ENCODE measurements around the gene C17orf113.

C17orf113 gene

GRCh38 chr17:42049834-42050392 lies 488 bp downstream of the C17orf113 start:
- no peaks in the 10 kb centered on the region for H4K20me1 ChIP-seq (ENCODE audit: insufficient read depth, low read length)
- no peak overlapping the region for H3K27ac ChIP-seq (ENCODE audit: low read depth, low read length, poor library complexity, severe bottlenecking)
- no peaks in the 10 kb centered on the region for H3K79me2 ChIP-seq (ENCODE audit: insufficient read depth, low read length)
- H3K36me3 ChIP-seq (ENCODE audit: insufficient read depth, low read length) = no peaks in the 10 kb centered on the region
- no peak overlapping the region for H2AFZ ChIP-seq (ENCODE audit: low read length)
- H3F3A ChIP-seq (ENCODE audit: insufficient read depth, low read length) = no peaks in the 10 kb centered on the region
- peak overlapping the region; percentile 51 for H3K4me3 ChIP-seq (ENCODE audit: low read depth, low read length, poor library complexity, severe bottlenecking)
- peak overlapping the region; percentile 66 for H3K4me2 ChIP-seq (ENCODE audit: low read length)
- H3K9me2 ChIP-seq (ENCODE audit: low read depth, low read length) = no peaks in the 10 kb centered on the region
- peaks cover 18% of the 10 kb centered on the region for H3K27me3 ChIP-seq (ENCODE audit: insufficient read depth, low read length)
- peaks cover 5% of the 10 kb centered on the region for H3K4me1 ChIP-seq (ENCODE audit: insufficient read depth, low read length, severe bottlenecking)
- H3K9ac ChIP-seq (ENCODE audit: low read length) = peak overlapping the region; percentile 40; the same call in 1 of the 2 replicates
- no peak for TF ChIP-seq EZH2 (IDR thresholded peaks at IDR 0.05; ENCODE audit: borderline replicate concordance, low read length)
- TF ChIP-seq, protein P1, sequence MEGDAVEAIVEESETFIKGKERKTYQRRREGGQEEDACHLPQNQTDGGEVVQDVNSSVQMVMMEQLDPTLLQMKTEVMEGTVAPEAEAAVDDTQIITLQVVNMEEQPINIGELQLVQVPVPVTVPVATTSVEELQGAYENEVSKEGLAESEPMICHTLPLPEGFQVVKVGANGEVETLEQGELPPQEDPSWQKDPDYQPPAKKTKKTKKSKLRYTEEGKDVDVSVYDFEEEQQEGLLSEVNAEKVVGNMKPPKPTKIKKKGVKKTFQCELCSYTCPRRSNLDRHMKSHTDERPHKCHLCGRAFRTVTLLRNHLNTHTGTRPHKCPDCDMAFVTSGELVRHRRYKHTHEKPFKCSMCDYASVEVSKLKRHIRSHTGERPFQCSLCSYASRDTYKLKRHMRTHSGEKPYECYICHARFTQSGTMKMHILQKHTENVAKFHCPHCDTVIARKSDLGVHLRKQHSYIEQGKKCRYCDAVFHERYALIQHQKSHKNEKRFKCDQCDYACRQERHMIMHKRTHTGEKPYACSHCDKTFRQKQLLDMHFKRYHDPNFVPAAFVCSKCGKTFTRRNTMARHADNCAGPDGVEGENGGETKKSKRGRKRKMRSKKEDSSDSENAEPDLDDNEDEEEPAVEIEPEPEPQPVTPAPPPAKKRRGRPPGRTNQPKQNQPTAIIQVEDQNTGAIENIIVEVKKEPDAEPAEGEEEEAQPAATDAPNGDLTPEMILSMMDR (IDR thresholded peaks at IDR 0.05; ENCODE audit: low read length) = peak; percentile 39; the same call in 1 of the 2 replicates
- H3K9me3 ChIP-seq (ENCODE audit: low read length) = no peaks in the 10 kb centered on the region

DNA sequence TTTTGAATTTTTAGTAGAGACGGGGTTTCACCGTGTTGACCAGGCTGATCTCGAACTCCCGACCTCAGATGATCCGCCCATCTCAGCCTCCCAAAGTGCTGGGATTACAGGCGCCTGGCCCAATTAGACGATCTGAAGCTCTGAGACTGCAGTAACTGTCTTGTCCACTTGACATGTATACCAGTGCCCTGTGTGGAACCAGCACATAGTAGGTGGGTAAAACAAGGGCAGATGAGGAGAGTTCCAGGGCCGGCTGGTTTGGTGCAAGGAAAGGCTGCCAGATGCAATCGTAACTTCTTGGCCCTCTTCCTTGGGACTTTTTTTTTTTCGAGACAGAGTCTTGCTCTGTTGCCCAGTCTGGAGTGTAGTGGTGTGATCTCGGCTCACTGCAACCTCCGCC lies 3.1 kb downstream of the C17orf113 start:
- no peaks in the 10 kb centered on the region for H3K79me2 ChIP-seq (ENCODE audit: insufficient read depth, low read length)
- no peak overlapping the region for H3K4me2 ChIP-seq (ENCODE audit: low read length)
- no peak overlapping the region for H3K27ac ChIP-seq (ENCODE audit: low read depth, low read length, poor library complexity, severe bottlenecking)
- H3K9ac ChIP-seq (ENCODE audit: low read length) = no peak overlapping the region
- H3K9me3 ChIP-seq (ENCODE audit: low read length) = no peaks in the 10 kb centered on the region
- H2AFZ ChIP-seq (ENCODE audit: low read length) = no peak overlapping the region
- no peaks in the 10 kb centered on the region for H3K36me3 ChIP-seq (ENCODE audit: insufficient read depth, low read length)
- H3K4me1 ChIP-seq (ENCODE audit: insufficient read depth, low read length, severe bottlenecking) = peaks cover 5% of the 10 kb centered on the region
- no peak for TF ChIP-seq EZH2 (IDR thresholded peaks at IDR 0.05; ENCODE audit: borderline replicate concordance, low read length)
- TF ChIP-seq, protein P1 (IDR thresholded peaks at IDR 0.05; ENCODE audit: low read length) = no peak
- H3F3A ChIP-seq (ENCODE audit: insufficient read depth, low read length) = no peaks in the 10 kb centered on the region
- no peaks in the 10 kb centered on the region for H4K20me1 ChIP-seq (ENCODE audit: insufficient read depth, low read length)
- H3K4me3 ChIP-seq (ENCODE audit: low read depth, low read length, poor library complexity, severe bottlenecking) = no peak overlapping the region
- H3K27me3 ChIP-seq (ENCODE audit: insufficient read depth, low read length) = peaks cover 14% of the 10 kb centered on the region; the same call in 1 of the 2 replicates
- no peaks in the 10 kb centered on the region for H3K9me2 ChIP-seq (ENCODE audit: low read depth, low read length)

- H3K36me3 ChIP-seq (ENCODE audit: insufficient read depth, low read length) = no peaks in the 10 kb centered on the region
- no peak overlapping the region for H3K4me2 ChIP-seq (ENCODE audit: low read length)
- H2AFZ ChIP-seq (ENCODE audit: low read length) = no peak overlapping the region
- H3K4me3 ChIP-seq (ENCODE audit: low read depth, low read length, poor library complexity, severe bottlenecking) = no peak overlapping the region
- H3K9me2 ChIP-seq (ENCODE audit: low read depth, low read length) = no peaks in the 10 kb centered on the region
- H4K20me1 ChIP-seq (ENCODE audit: insufficient read depth, low read length) = no peaks in the 10 kb centered on the region
- H3K4me1 ChIP-seq (ENCODE audit: insufficient read depth, low read length, severe bottlenecking) = peaks cover 5% of the 10 kb centered on the region
- 0 out of 2 replicates have a peak, but pooled peaks cover 8% of the 10 kb centered on the region for H3K27me3 ChIP-seq (ENCODE audit: insufficient read depth, low read length)
- no peak for TF ChIP-seq EZH2 (IDR thresholded peaks at IDR 0.05; ENCODE audit: borderline replicate concordance, low read length)
- H3K27ac ChIP-seq (ENCODE audit: low read depth, low read length, poor library complexity, severe bottlenecking) = no peak overlapping the region
- H3K9me3 ChIP-seq (ENCODE audit: low read length) = no peaks in the 10 kb centered on the region
- H3K79me2 ChIP-seq (ENCODE audit: insufficient read depth, low read length) = no peaks in the 10 kb centered on the region
- H3F3A ChIP-seq (ENCODE audit: insufficient read depth, low read length) = no peaks in the 10 kb centered on the region
- no peak overlapping the region for H3K9ac ChIP-seq (ENCODE audit: low read length)
Observed at GRCh38 chr17:42045719-42046118, 4.7 kb downstream of the C17orf113 start.
